CD8-positive, alpha-beta memory T cell (primary cell): ENCODE measurements around the gene GRK7. TPM values are rescaled to one million over a fixed set of nuclear protein-coding genes. Genes with fewer than 3 reads are reported as not detected.
A peak's percentile ranks its signal among the peaks of the same experiment; 100 is the strongest.

ENCODE experiments used
- CTCF ChIA-PET: fragments of 350-600 bp; sonication (Branson Sonifier 250); formaldehyde crosslinking; loops from one replicate; lab custom pipeline; 2021; ENCODE audit warnings: antibody characterized with exemption; lab: Charles Lee
- POLR2A ChIA-PET: fragments of 350-600 bp; sonication (Branson Sonifier 250); formaldehyde crosslinking; loops from one replicate; lab custom pipeline; 2021; ENCODE audit warnings: antibody characterized with exemption; lab: Charles Lee
- DNase-seq, 5 donors: peaks; one replicate each; pipeline versions ENCODE4 v3.0.0 to v3.0.0-alpha.2; 2020 to 2022; ENCODE audit warnings: mixed read lengths in 1 of 5
- H3K27ac ChIP-seq: one replicate; pipeline ENCODE4 v1.7.0; 2013; ENCODE audit warnings: low read depth, mild to moderate bottlenecking, low read length, moderate library complexity
- H3K27me3 ChIP-seq: 2 replicates; pipeline ENCODE4 v1.7.0; 2013; ENCODE audit warnings: low read length, mild to moderate bottlenecking; ENCODE audit not compliant: insufficient read depth, poor library complexity, severe bottlenecking
- H3K36me3 ChIP-seq: 2 replicates; pipeline ENCODE4 v1.7.0; 2013; ENCODE audit warnings: mild to moderate bottlenecking, low read length, moderate library complexity; ENCODE audit not compliant: insufficient read depth
- H3K4me1 ChIP-seq: 2 replicates; pipeline ENCODE4 v1.7.0; 2013; ENCODE audit warnings: mild to moderate bottlenecking, low read length, moderate library complexity; ENCODE audit not compliant: insufficient read depth
- H3K4me3 ChIP-seq: 2 replicates; pipeline ENCODE4 v1.7.0; 2013; ENCODE audit warnings: mild to moderate bottlenecking, low read length
- H3K9me3 ChIP-seq: 2 replicates; pipeline ENCODE4 v1.7.0; 2013; ENCODE audit warnings: mild to moderate bottlenecking, low read length
- H3K27ac Mint-ChIP-seq, 8 donors: one replicate each; pipeline ENCODE4 v1.8.0; 2020 to 2021; ENCODE audit warnings: mixed read lengths in 8 of 8, mild to moderate bottlenecking in 6 of 8, inconsistent platforms in 3 of 8, moderate library complexity in 3 of 8
- H3K27me3 Mint-ChIP-seq, 2 donors: one replicate each; pipeline ENCODE4 v1.8.0; 2020 to 2021; ENCODE audit warnings: mixed read lengths in 2 of 2, mild to moderate bottlenecking in 1 of 2, moderate library complexity in 1 of 2
- H3K36me3 Mint-ChIP-seq, 3 donors: one replicate each; pipeline ENCODE4 v1.8.0; 2020 to 2021; ENCODE audit warnings: mixed read lengths in 3 of 3, inconsistent platforms in 1 of 3, mild to moderate bottlenecking in 1 of 3
- H3K4me1 Mint-ChIP-seq, 3 donors: one replicate each; pipeline ENCODE4 v1.8.0; 2020 to 2021; ENCODE audit warnings: mixed read lengths in 3 of 3, inconsistent platforms in 1 of 3, mild to moderate bottlenecking in 1 of 3
- H3K4me3 Mint-ChIP-seq, 7 donors: one replicate each; pipeline ENCODE4 v1.8.0; 2020 to 2021; ENCODE audit warnings: mixed read lengths in 7 of 7, mild to moderate bottlenecking in 6 of 7, moderate library complexity in 4 of 7, inconsistent platforms in 2 of 7
- H3K9me3 Mint-ChIP-seq, 5 donors: one replicate each; pipeline ENCODE4 v1.8.0; 2020 to 2022; ENCODE audit warnings: mixed read lengths in 5 of 5, mild to moderate bottlenecking in 3 of 5, moderate library complexity in 2 of 5, inconsistent platforms in 1 of 5
- polyA plus RNA-seq: library from polyadenylated mRNA; unstranded; fragments of 300-500 nt; fragmentation: Illumina TruSeq; gene quantifications from one replicate; pipeline ENCODE4 v1.2.3, GENCODE V29; 2021
- total RNA-seq, 2 experiments: library from RNA; stranded (reverse); gene quantifications; one replicate each; pipeline ENCODE4 v1.2.3, GENCODE V29; 2021

GRK7 gene
- total and polyA plus RNA-seq, 3 experiments from 2014 or later = not detected

- H3K9me3 ChIP-seq = no peaks in the 10 kb centered on the region
- H3K4me3 ChIP-seq = no peak overlapping the region
- H3K27ac Mint-ChIP-seq = peak overlapping the region; percentile 86 to 99 (median 98)
- peaks cover 0 to 2% (median 0%) of the 10 kb centered on the region in 5 donors for H3K9me3 Mint-ChIP-seq
- ChIA-PET CTCF (interaction anchor here (1.3 to 4.2 kb wide), 4 partner anchors 55 to 80 kb away, joined by 3 to 22 read pairs (median 10); partner anchors contain the start of gene RNF7), POLR2A (interaction anchor here (1.4 to 2.6 kb wide), 3 partner anchors 43 to 81 kb away, joined by 4 to 31 read pairs (median 20); partner anchors contain the start of genes ATP1B3 and RNF7)
- no peaks in the 10 kb centered on the region for H3K27me3 Mint-ChIP-seq
- peaks cover 0 to 5% (median 4%) of the 10 kb centered on the region in 3 donors for H3K36me3 Mint-ChIP-seq
- peak overlapping the region; percentile 87 to 96 (median 91) for H3K4me3 Mint-ChIP-seq
- no peak overlapping the region for H3K27ac ChIP-seq
- no peak for DNase-seq
- H3K4me1 ChIP-seq = peaks cover 54% of the 10 kb centered on the region
- no peaks in the 10 kb centered on the region for H3K36me3 ChIP-seq
- H3K4me1 Mint-ChIP-seq = peaks cover 57 to 61% (median 59%) of the 10 kb centered on the region in 3 donors
- no peaks in the 10 kb centered on the region for H3K27me3 ChIP-seq
Measured at GRCh38 chr3:141795741-141796080, 32.5 kb downstream of the GRK7 start.

GRCh38 chr3:141796081-141796888, 33.1 kb downstream of the GRK7 start:
- H3K36me3 Mint-ChIP-seq = peaks cover 0 to 5% (median 4%) of the 10 kb centered on the region in 3 donors
- H3K4me3 Mint-ChIP-seq = peak overlapping the region; percentile 87 to 96 (median 91)
- Histone ChIP-seq H3K4me3 (peak overlapping the region; percentile 71), H3K27me3 (no peaks in the 10 kb centered on the region), H3K27ac (peak overlapping the region; percentile 69), H3K9me3 (no peaks in the 10 kb centered on the region), H3K4me1 (peaks cover 54% of the 10 kb centered on the region), H3K36me3 (no peaks in the 10 kb centered on the region)
- H3K27me3 Mint-ChIP-seq = no peaks in the 10 kb centered on the region
- H3K27ac Mint-ChIP-seq = peak overlapping the region; percentile 86 to 99 (median 98)
- ChIA-PET CTCF (interaction anchor here (1.0 to 4.2 kb wide), 8 partner anchors 8 to 81 kb away, joined by 3 to 22 read pairs (median 9); partner anchors contain the start of genes ATP1B3 and RNF7), POLR2A (interaction anchor here (1.4 to 2.6 kb wide), 5 partner anchors 41 to 80 kb away, joined by 3 to 31 read pairs (median 5); partner anchors contain the start of genes ATP1B3 and RNF7)
- H3K4me1 Mint-ChIP-seq = peaks cover 57 to 61% (median 59%) of the 10 kb centered on the region in 3 donors
- peaks cover 0 to 2% (median 0%) of the 10 kb centered on the region in 5 donors for H3K9me3 Mint-ChIP-seq
- peak; percentile 34 to 84 (median 57) for DNase-seq

DNA sequence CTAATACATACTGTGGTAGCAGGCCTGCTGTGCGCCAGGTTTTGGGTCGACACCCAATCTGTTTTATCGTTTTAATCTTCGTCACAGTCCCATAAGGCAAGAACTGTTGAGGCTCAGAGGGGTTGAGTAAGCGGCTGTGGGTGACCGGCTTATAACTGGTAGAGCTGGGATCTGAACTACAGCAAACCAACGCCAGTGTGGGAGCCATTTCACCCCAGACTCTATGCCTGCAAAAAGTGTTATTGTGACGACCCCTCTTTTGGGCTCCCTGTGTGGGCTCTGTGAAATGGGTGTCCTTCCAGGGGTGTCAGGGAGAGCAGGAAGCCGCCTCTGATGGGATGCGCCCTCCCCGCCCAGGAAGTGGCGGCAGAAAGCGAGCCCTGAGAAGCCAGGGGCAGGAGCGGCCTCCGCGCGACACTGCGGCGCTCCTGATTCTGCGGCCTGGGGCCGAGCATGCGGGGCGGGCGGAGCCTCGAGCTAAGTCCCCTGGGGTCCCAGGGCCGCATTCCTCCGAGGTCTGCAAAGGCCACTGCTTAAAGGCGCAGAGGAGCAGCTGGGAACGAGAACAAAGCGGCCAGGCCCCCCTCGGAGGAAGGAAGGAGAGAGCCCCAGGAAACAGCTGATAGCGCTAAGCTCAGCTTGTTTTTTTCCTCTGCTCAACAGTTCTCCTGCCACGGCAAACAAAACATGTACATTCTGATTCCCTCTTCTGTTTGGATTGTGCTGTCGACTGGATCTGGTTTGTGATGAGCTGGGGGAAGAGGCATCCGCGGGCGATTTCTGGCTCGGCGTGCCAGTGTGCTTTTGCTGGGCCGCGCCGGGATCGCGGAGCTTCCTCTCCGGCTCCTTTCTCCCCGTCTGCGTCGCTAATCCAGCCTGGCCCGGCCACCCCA, 33.9 kb downstream of the GRK7 start:
- DNase-seq = peak; percentile 18 to 57 (median 39)
- Histone ChIP-seq H3K9me3 (no peaks in the 10 kb centered on the region), H3K4me3 (peak overlapping the region; percentile 71), H3K36me3 (no peaks in the 10 kb centered on the region), H3K4me1 (peaks cover 54% of the 10 kb centered on the region), H3K27me3 (no peaks in the 10 kb centered on the region), H3K27ac (peak overlapping the region; percentile 69)
- POLR2A ChIA-PET = interaction anchor here (1.2 to 2.6 kb wide), 6 partner anchors 14 to 79 kb away, joined by 3 to 31 read pairs (median 4); partner anchors contain the start of genes ATP1B3 and RNF7
- peaks cover 57 to 61% (median 59%) of the 10 kb centered on the region in 3 donors for H3K4me1 Mint-ChIP-seq
- peaks cover 0 to 2% (median 0%) of the 10 kb centered on the region in 5 donors for H3K9me3 Mint-ChIP-seq
- peak overlapping the region; percentile 86 to 99 (median 98) for H3K27ac Mint-ChIP-seq
- H3K36me3 Mint-ChIP-seq = peaks cover 0 to 5% (median 4%) of the 10 kb centered on the region in 3 donors
- no peaks in the 10 kb centered on the region for H3K27me3 Mint-ChIP-seq
- H3K4me3 Mint-ChIP-seq = peak overlapping the region; percentile 87 to 96 (median 91)
- CTCF ChIA-PET = interaction anchor here (0.7 to 4.2 kb wide), 11 partner anchors 9 to 111 kb away, joined by 3 to 22 read pairs (median 3); partner anchors contain the start of genes ATP1B3 and RNF7

- Histone ChIP-seq H3K27me3 (no peaks in the 10 kb centered on the region), H3K9me3 (no peaks in the 10 kb centered on the region), H3K4me3 (peak overlapping the region; percentile 71), H3K36me3 (no peaks in the 10 kb centered on the region), H3K27ac (peak overlapping the region; percentile 69), H3K4me1 (peaks cover 54% of the 10 kb centered on the region)
- peak overlapping the region; percentile 86 to 99 (median 98) for H3K27ac Mint-ChIP-seq
- DNase-seq = peak in 1 of 5 donors; percentile 11
- peaks cover 0 to 2% (median 0%) of the 10 kb centered on the region in 5 donors for H3K9me3 Mint-ChIP-seq
- H3K4me3 Mint-ChIP-seq = peak overlapping the region; percentile 87 to 96 (median 91)
- H3K27me3 Mint-ChIP-seq = no peaks in the 10 kb centered on the region
- H3K4me1 Mint-ChIP-seq = peaks cover 57 to 61% (median 59%) of the 10 kb centered on the region in 3 donors
- POLR2A ChIA-PET = interaction anchor here (1.2 to 2.6 kb wide), 5 partner anchors 13 to 78 kb away, joined by 3 to 31 read pairs (median 5); partner anchors contain the start of genes ATP1B3 and RNF7
- H3K36me3 Mint-ChIP-seq = peaks cover 0 to 5% (median 4%) of the 10 kb centered on the region in 3 donors
- CTCF ChIA-PET = interaction anchor here (0.7 to 4.2 kb wide), 7 partner anchors 10 to 112 kb away, joined by 3 to 22 read pairs (median 8); partner anchors contain the start of genes ATP1B3 and RNF7
Measured at GRCh38 chr3:141797819-141798447, 34.7 kb downstream of the GRK7 start.

DNA sequence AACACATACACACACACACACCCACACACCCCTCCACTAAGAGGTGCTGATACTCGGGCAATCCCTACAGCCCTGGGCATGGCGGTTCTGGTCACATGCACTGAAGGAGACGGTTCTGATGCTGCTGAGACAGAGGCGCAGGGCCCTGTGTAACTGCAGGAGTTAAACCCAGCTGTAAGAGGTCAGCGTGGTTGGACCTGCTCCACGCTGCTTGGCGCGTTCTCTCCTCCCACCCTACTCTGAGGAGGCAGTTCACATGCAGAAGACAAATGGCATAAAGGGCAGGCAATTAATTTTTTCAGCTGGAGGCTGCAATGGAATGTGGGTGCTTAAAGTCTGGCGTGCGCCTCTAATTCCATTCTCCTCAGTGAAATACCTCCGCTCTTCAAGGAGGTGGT, 35.2 kb downstream of the GRK7 start:
- Mint-ChIP-seq H3K27ac (peak overlapping the region; percentile 86 to 99 (median 98)), H3K9me3 (peaks cover 0 to 2% (median 0%) of the 10 kb centered on the region in 5 donors), H3K36me3 (peaks cover 0 to 5% (median 4%) of the 10 kb centered on the region in 3 donors), H3K27me3 (no peaks in the 10 kb centered on the region), H3K4me1 (peaks cover 57 to 61% (median 59%) of the 10 kb centered on the region in 3 donors), H3K4me3 (peak overlapping the region; percentile 87 to 96 (median 91))
- CTCF ChIA-PET = interaction anchor here (2.2 to 4.2 kb wide), 2 partner anchors 60 to 77 kb away, joined by 11 to 22 read pairs; partner anchors contain the start of gene RNF7
- POLR2A ChIA-PET = interaction anchor here (2.6 kb wide), 1 partner anchor 78 kb away, joined by 31 read pairs; the partner anchor contains the start of gene ATP1B3
- peak overlapping the region; percentile 69 for H3K27ac ChIP-seq
- no peaks in the 10 kb centered on the region for H3K27me3 ChIP-seq
- DNase-seq = no peak
- H3K36me3 ChIP-seq = no peaks in the 10 kb centered on the region
- no peaks in the 10 kb centered on the region for H3K9me3 ChIP-seq
- no peak overlapping the region for H3K4me3 ChIP-seq
- peaks cover 54% of the 10 kb centered on the region for H3K4me1 ChIP-seq

DNA sequence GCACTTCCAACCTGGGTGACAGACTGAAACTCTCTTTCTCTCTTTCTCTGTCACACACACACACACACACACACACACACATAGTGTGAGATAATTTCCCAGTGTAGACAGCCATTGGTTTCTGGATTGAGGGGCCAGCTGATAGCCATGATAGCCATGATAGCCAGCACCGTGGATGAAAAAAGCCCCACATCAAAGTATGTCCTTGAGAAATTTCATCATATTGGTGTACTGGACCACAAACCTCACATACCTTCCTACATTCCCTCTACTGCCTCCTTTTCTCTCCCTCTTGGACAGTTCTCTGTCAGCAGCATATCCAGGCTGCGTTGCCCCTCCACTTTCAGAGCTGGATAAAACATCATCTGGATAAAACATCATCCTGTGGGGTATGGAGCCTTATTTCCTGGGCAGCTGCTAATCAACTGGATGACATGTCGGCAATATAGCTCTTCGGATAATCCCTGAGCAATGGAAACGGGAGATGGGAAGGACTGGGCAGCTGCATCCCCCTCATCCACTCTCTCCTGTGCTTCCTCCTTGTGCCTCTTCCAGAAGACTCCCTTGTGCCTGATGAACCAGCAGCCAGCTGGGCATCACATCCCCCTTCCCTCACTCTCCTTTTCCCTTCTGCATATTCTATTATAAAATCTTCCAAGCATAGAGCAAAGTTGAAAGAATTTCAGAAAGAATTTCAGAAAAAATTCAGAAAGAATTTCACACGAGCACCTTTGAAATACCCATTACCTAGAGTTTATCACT, 39.3 kb downstream of the GRK7 start:
- H3K27ac ChIP-seq = no peak overlapping the region
- Mint-ChIP-seq H3K27me3 (no peaks in the 10 kb centered on the region), H3K4me1 (peaks cover 21 to 23% (median 22%) of the 10 kb centered on the region in 3 donors), H3K4me3 (no peak overlapping the region), H3K27ac (peak overlapping the region in 2 of 8 donors; percentile 64 to 65), H3K9me3 (peaks cover 0 to 2% (median 0%) of the 10 kb centered on the region in 5 donors), H3K36me3 (peaks cover 0 to 5% (median 2%) of the 10 kb centered on the region in 3 donors)
- H3K27me3 ChIP-seq = no peaks in the 10 kb centered on the region
- H3K9me3 ChIP-seq = no peaks in the 10 kb centered on the region
- H3K36me3 ChIP-seq = no peaks in the 10 kb centered on the region
- ChIA-PET CTCF (interaction anchor here (0.9 kb wide), 1 partner anchor 73 kb away, joined by 4 read pairs; no protein-coding TSS in a partner anchor), POLR2A (interaction anchor here (0.6 kb wide), 1 partner anchor 46 kb away, joined by 4 read pairs; no protein-coding TSS in a partner anchor)
- peaks cover 16% of the 10 kb centered on the region for H3K4me1 ChIP-seq
- DNase-seq = no peak
- H3K4me3 ChIP-seq = no peak overlapping the region
